Neural cell (in vitro differentiated cells): ENCODE measurements around the gene OS9. TPM values are rescaled to one million over a fixed set of nuclear protein-coding genes. Genes with fewer than 3 reads are reported as not detected.

Source experiments
- H2AFZ ChIP-seq: fragments of 200-600, 300-800 bp; sonication (generic), shearing (Covaris generic); 2 replicates; pipeline ENCODE4 v1.6.0; 2014; ENCODE audit warnings: low read depth, mild to moderate bottlenecking, antibody characterized with exemption, low read length, moderate library complexity
- H3F3A ChIP-seq: fragments of 200-600 bp; shearing (Covaris generic); 2 replicates; pipeline ENCODE4 v1.6.1; 2016; ENCODE audit warnings: mild to moderate bottlenecking, moderate library complexity, mixed read lengths, antibody characterized with exemption, low read length; ENCODE audit not compliant: insufficient read depth, poor library complexity, severe bottlenecking
- H3K27ac ChIP-seq: fragments of 200-600, 300-800 bp; sonication (generic), shearing (Covaris generic); 2 replicates; pipeline ENCODE4 v1.5.1; 2014; ENCODE audit warnings: mild to moderate bottlenecking, low read length, moderate library complexity
- H3K27me3 ChIP-seq: fragments of 300-800, 200-600 bp; sonication (generic), shearing (Covaris generic); 2 replicates; pipeline ENCODE4 v1.6.0; 2014; ENCODE audit warnings: mild to moderate bottlenecking, low read depth, low read length, moderate library complexity; ENCODE audit not compliant: insufficient read depth
- H3K36me3 ChIP-seq: fragments of 300-800, 200-600 bp; sonication (generic), shearing (Covaris generic); 2 replicates; pipeline ENCODE4 v1.5.1; 2014; ENCODE audit warnings: mild to moderate bottlenecking, antibody characterized with exemption, low read length, moderate library complexity; ENCODE audit not compliant: insufficient read depth
- H3K4me2 ChIP-seq: fragments of 300-800, 200-600 bp; sonication (generic), shearing (Covaris generic); 2 replicates; pipeline ENCODE4 v1.6.0; 2014; ENCODE audit warnings: mild to moderate bottlenecking, low read length
- H3K4me3 ChIP-seq: fragments of 300-800, 200-600 bp; sonication (generic), shearing (Covaris generic); 2 replicates; pipeline ENCODE4 v1.5.1; 2014; ENCODE audit warnings: mild to moderate bottlenecking, low read length, moderate library complexity
- H3K79me2 ChIP-seq: fragments of 200-600 bp; shearing (Covaris generic); replicated peaks from 2 replicates; pipeline ENCODE4 v1.6.0; 2014; ENCODE audit warnings: mild to moderate bottlenecking, low read length, moderate library complexity; ENCODE audit not compliant: insufficient read depth
- H3K9ac ChIP-seq: fragments of 300-800, 200-600 bp; sonication (generic), shearing (Covaris generic); 2 replicates; pipeline ENCODE4 v1.6.1; 2016; ENCODE audit warnings: mild to moderate bottlenecking, low read length, mixed read lengths
- H3K9me2 ChIP-seq: fragments of 200-600 bp; shearing (Covaris generic); 2 replicates; pipeline ENCODE4 v1.6.1; 2016; ENCODE audit warnings: mild to moderate bottlenecking, low read length, mixed read lengths; ENCODE audit not compliant: insufficient read depth
- H3K9me3 ChIP-seq: fragments of 200-600, 300-800 bp; sonication (generic), shearing (Covaris generic); 2 replicates; pipeline ENCODE4 v1.6.1; 2016; ENCODE audit warnings: mild to moderate bottlenecking, mixed run types, low read length, moderate library complexity, mixed read lengths
- H4K20me1 ChIP-seq: fragments of 200-600 bp; shearing (Covaris generic); 2 replicates; pipeline ENCODE4 v1.6.1; 2016; ENCODE audit warnings: mild to moderate bottlenecking, mixed run types; ENCODE audit not compliant: insufficient read depth
- EP300 ChIP-seq: fragments of 450-650 bp; conservative IDR thresholded peaks from 2 replicates; pipeline ENCODE4 v1.6.1; 2014; ENCODE audit warnings: antibody characterized with exemption, mild to moderate bottlenecking, moderate library complexity; ENCODE audit not compliant: poor library complexity, severe bottlenecking
- EZH2 ChIP-seq: fragments of 200-600, 300-800 bp; shearing (Covaris generic), sonication (generic); IDR thresholded peaks from 2 replicates; pipeline ENCODE4 v1.6.1; 2014; ENCODE audit warnings: antibody characterized with exemption, low read length, borderline replicate concordance, mild to moderate bottlenecking; ENCODE audit not compliant: insufficient read depth, poor library complexity, severe bottlenecking
- MXI1 ChIP-seq: fragments of 450-650 bp; conservative IDR thresholded peaks from 2 replicates; pipeline ENCODE4 v1.6.1; 2014; ENCODE audit warnings: antibody characterized with exemption, mild to moderate bottlenecking; ENCODE audit not compliant: poor library complexity, severe bottlenecking
- POLR2AphosphoS5 ChIP-seq: IDR thresholded peaks from 2 replicates; pipeline ENCODE4 v1.6.1; 2012
- RAD21 ChIP-seq: fragments of 450-650 bp; conservative IDR thresholded peaks from 2 replicates; pipeline ENCODE4 v1.6.1; 2014; ENCODE audit warnings: antibody characterized with exemption, mild to moderate bottlenecking, moderate library complexity
- SMC3 ChIP-seq: fragments of 450-650 bp; conservative IDR thresholded peaks from 2 replicates; pipeline ENCODE4 v1.6.1; 2014; ENCODE audit warnings: antibody characterized with exemption, mild to moderate bottlenecking, moderate library complexity; ENCODE audit not compliant: poor library complexity
- TAF1 ChIP-seq: IDR thresholded peaks from 2 replicates; pipeline ENCODE4 v1.6.1; 2012; ENCODE audit warnings: low read depth
- polyA plus RNA-seq: library from polyadenylated mRNA; depleted of rRNA; stranded (reverse); fragments of >200 nt; gene quantifications from 2 replicates; pipeline ENCODE4 v1.2.3, GENCODE V29; 2014
- TF ChIP-seq, protein P1 (sequence below): fragments of 450-650 bp; IDR thresholded peaks from 2 replicates; pipeline ENCODE4 v1.5.1; 2014; ENCODE audit warnings: antibody characterized with exemption, mild to moderate bottlenecking, moderate library complexity; ENCODE audit not compliant: poor library complexity, severe bottlenecking
- TF ChIP-seq, protein P2 (sequence below): IDR thresholded peaks from 2 replicates; pipeline ENCODE4 v1.6.1; 2012; ENCODE audit warnings: borderline replicate concordance

OS9 gene
- polyA plus RNA-seq, 1 donor from 2014 or later: 248 TPM

DNA sequence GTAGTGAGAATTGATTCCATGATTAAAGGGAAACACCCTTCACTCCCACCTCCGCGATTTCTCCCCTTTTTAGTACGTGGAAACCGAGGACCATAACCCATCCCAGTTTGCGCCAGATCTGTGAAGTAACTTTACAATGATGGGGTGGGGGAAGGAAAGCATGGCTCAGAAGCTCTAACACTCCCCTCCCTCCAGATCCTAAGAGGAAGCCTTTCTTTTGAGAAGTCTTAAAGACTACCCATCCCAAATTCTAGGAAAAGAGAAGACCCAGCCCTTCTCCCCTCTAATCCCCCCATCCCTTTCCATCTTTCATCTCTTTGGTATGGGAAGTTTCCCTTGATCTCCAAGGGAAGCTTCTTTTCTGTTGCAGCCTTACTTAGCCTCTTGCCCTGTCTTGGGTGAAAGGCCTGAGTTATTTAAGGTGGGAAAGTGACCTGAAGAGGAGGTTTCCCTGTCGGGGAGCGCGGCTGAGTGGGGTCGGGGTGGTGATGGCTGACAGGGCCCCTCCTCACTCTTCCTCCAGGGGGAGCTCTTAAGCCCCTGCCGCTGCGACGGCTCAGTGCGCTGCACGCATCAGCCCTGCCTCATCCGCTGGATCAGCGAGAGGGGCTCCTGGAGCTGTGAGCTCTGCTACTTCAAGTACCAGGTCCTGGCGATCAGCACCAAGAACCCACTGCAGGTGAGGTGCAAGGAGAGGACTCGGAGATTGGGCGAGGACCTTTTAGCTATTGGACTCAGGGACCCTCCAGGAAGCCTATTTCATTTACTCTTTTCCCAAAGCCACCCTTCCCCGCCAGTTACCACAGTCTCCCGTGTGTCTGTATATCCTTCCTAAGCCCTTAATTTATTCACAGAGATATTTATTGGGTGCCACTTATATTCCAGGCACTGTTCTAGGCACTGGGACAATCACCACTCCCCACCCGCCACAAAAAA lies 62.7 kb downstream of the OS9 start:
- Histone ChIP-seq H3K9me3 (no peaks in the 10 kb centered on the region), H4K20me1 (no peaks in the 10 kb centered on the region), H3K4me3 (peak overlapping the region; percentile 89), H3K9ac (peak overlapping the region; percentile 80), H3K27ac (no peak overlapping the region), H3K4me2 (peak overlapping the region; percentile 30), H3K27me3 (no peaks in the 10 kb centered on the region), H2AFZ (no peak overlapping the region), H3K9me2 (no peaks in the 10 kb centered on the region), H3F3A (no peaks in the 10 kb centered on the region), H3K36me3 (no peaks in the 10 kb centered on the region), H3K79me2 (peaks cover 5% of the 10 kb centered on the region)
- TF ChIP-seq, protein P1, sequence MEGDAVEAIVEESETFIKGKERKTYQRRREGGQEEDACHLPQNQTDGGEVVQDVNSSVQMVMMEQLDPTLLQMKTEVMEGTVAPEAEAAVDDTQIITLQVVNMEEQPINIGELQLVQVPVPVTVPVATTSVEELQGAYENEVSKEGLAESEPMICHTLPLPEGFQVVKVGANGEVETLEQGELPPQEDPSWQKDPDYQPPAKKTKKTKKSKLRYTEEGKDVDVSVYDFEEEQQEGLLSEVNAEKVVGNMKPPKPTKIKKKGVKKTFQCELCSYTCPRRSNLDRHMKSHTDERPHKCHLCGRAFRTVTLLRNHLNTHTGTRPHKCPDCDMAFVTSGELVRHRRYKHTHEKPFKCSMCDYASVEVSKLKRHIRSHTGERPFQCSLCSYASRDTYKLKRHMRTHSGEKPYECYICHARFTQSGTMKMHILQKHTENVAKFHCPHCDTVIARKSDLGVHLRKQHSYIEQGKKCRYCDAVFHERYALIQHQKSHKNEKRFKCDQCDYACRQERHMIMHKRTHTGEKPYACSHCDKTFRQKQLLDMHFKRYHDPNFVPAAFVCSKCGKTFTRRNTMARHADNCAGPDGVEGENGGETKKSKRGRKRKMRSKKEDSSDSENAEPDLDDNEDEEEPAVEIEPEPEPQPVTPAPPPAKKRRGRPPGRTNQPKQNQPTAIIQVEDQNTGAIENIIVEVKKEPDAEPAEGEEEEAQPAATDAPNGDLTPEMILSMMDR: peak; percentile 58
- TF ChIP-seq POLR2AphosphoS5: no peak

DNA sequence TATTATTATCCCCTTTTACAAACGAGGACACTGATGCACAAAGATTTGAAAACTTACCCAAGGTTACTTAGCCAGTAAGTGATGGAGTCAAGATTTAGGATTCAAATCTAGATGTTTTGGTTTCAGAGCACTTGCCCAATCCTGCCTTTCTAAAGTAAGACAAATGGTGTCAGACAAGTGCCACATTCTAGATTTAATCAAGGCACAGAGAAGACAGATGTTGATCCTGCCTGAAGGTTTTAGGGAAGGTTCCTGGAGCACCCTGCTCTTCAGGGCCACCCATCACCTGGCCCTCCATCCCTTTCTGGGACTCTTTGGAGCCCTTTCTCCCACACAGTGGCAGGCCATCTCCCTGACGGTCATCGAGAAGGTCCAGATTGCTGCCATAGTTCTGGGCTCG lies 63.8 kb downstream of the OS9 start:
- no peak overlapping the region for H3K4me2 ChIP-seq
- H3K27me3 ChIP-seq: peaks cover 5% of the 10 kb centered on the region
- H3K36me3 ChIP-seq: no peaks in the 10 kb centered on the region
- no peak overlapping the region for H3K4me3 ChIP-seq
- no peak overlapping the region for H3K9ac ChIP-seq
- no peaks in the 10 kb centered on the region for H3K9me3 ChIP-seq
- TF ChIP-seq, protein P2, sequence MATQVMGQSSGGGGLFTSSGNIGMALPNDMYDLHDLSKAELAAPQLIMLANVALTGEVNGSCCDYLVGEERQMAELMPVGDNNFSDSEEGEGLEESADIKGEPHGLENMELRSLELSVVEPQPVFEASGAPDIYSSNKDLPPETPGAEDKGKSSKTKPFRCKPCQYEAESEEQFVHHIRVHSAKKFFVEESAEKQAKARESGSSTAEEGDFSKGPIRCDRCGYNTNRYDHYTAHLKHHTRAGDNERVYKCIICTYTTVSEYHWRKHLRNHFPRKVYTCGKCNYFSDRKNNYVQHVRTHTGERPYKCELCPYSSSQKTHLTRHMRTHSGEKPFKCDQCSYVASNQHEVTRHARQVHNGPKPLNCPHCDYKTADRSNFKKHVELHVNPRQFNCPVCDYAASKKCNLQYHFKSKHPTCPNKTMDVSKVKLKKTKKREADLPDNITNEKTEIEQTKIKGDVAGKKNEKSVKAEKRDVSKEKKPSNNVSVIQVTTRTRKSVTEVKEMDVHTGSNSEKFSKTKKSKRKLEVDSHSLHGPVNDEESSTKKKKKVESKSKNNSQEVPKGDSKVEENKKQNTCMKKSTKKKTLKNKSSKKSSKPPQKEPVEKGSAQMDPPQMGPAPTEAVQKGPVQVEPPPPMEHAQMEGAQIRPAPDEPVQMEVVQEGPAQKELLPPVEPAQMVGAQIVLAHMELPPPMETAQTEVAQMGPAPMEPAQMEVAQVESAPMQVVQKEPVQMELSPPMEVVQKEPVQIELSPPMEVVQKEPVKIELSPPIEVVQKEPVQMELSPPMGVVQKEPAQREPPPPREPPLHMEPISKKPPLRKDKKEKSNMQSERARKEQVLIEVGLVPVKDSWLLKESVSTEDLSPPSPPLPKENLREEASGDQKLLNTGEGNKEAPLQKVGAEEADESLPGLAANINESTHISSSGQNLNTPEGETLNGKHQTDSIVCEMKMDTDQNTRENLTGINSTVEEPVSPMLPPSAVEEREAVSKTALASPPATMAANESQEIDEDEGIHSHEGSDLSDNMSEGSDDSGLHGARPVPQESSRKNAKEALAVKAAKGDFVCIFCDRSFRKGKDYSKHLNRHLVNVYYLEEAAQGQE: no peak
- no peak for TF ChIP-seq EP300
- TF ChIP-seq RAD21: no peak
- TF ChIP-seq, protein P1: no peak
- no peak for TF ChIP-seq MXI1
- no peak for TF ChIP-seq SMC3
- no peak for TF ChIP-seq TAF1
- TF ChIP-seq POLR2AphosphoS5: no peak
- no peak for TF ChIP-seq EZH2
- no peak overlapping the region for H2AFZ ChIP-seq
- H4K20me1 ChIP-seq: no peaks in the 10 kb centered on the region
- no peaks in the 10 kb centered on the region for H3K79me2 ChIP-seq
- H3K27ac ChIP-seq: no peak overlapping the region
- no peaks in the 10 kb centered on the region for H3F3A ChIP-seq
- H3K9me2 ChIP-seq: no peaks in the 10 kb centered on the region
